Measurements from ENCODE around the gene MRPS9. TPM values are rescaled to one million over a fixed set of nuclear protein-coding genes. Genes with fewer than 3 reads are reported as not detected.

The MRPS9 gene
- polyA plus RNA-seq, 3 donors from 2014 or later, result 17.1 to 32.0 (median 20.2) TPM

- H3K4me3 Mint-ChIP-seq, result no peak overlapping the region
- peaks cover 0 to 4% of the 10 kb centered on the region in 2 donors for H3K4me1 Mint-ChIP-seq
- DNase-seq, result no peak
- no peaks in the 10 kb centered on the region for H3K36me3 Mint-ChIP-seq
- H3K27ac Mint-ChIP-seq, result no peak overlapping the region
- H3K9me3 Mint-ChIP-seq, result no peaks in the 10 kb centered on the region
- H3K27me3 Mint-ChIP-seq (ENCODE audit: low read depth in 3 of 3), result peaks cover 4 to 8% (median 5%) of the 10 kb centered on the region in 3 donors
These were observed 100.8 kb downstream of the MRPS9 start for GRCh38 chr2:105138643-105139042.

- Mint-ChIP-seq H3K4me3 (no peak overlapping the region), H3K36me3 (no peaks in the 10 kb centered on the region), H3K4me1 (peaks cover 4 to 8% of the 10 kb centered on the region in 2 donors), H3K27ac (no peak overlapping the region), H3K27me3 (ENCODE audit: low read depth in 3 of 3) (peaks cover 4 to 8% (median 8%) of the 10 kb centered on the region in 3 donors), H3K9me3 (no peaks in the 10 kb centered on the region)
- DNase-seq, result no peak
These were observed 101.8 kb downstream of the MRPS9 start for GRCh38 chr2:105139556-105140239.

DNA sequence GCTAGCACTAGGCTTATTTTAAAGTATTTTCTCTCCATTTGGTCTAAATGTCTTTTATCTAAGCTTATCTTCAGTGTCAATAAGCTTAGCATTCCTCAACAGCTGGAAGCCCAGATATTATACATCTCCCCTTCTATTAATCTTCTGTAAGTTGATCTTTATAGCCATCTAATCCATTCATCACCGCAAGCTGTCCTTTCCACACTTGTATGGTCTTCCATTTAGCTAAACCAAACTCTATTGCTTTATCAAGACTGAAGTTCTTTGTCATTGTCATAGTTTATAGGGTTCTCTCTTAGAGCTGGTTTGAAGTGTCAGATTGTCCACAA, 102.3 kb downstream of the MRPS9 start:
- Mint-ChIP-seq H3K27ac (no peak overlapping the region), H3K4me3 (no peak overlapping the region), H3K27me3 (ENCODE audit: low read depth in 3 of 3) (peaks cover 4 to 10% (median 8%) of the 10 kb centered on the region in 3 donors), H3K9me3 (no peaks in the 10 kb centered on the region), H3K4me1 (peaks cover 8 to 11% of the 10 kb centered on the region in 2 donors), H3K36me3 (no peaks in the 10 kb centered on the region)
- no peak for DNase-seq

DNA sequence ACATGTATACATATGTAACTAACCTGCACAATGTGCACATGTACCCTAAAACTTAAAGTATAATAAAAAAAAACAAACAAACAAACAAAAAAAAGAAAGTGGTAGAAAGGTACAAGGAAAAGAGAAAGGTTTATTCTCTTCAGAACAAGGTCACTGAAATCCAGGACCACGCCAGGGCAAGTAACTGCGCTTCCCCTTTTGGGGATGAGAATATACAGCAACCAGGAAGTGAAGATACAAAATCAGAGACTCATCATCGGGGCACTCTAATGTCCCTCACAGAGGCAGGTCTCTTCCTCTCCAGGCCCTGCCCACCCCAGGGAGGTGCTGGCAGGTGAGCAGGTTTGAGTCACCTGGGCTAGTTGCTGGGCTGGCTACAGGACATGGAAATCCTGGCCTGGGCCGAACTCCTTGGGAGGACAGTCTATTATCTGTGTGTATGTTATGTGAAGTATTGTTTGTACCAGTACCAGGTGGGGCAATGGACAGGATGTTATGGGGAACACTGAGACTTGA, 103.3 kb downstream of the MRPS9 start:
- Mint-ChIP-seq H3K4me3 (peak overlapping the region in 2 of 5 donors; percentile 22 to 30), H3K9me3 (no peaks in the 10 kb centered on the region), H3K27me3 (ENCODE audit: low read depth in 3 of 3) (peaks cover 8 to 11% (median 10%) of the 10 kb centered on the region in 3 donors), H3K4me1 (peaks cover 8 to 11% of the 10 kb centered on the region in 2 donors), H3K27ac (peak overlapping the region in 1 of 6 donors; percentile 17), H3K36me3 (no peaks in the 10 kb centered on the region)
- DNase-seq, result no peak

GRCh38 chr2:105142239-105142638, 104.4 kb downstream of the MRPS9 start:
- Mint-ChIP-seq H3K4me1 (peaks cover 8 to 11% of the 10 kb centered on the region in 2 donors), H3K27me3 (ENCODE audit: low read depth in 3 of 3) (peaks cover 10 to 11% (median 10%) of the 10 kb centered on the region in 3 donors), H3K9me3 (no peaks in the 10 kb centered on the region), H3K27ac (no peak overlapping the region), H3K36me3 (no peaks in the 10 kb centered on the region), H3K4me3 (peak overlapping the region in 2 of 5 donors; percentile 12 to 64)
- DNase-seq, result no peak

DNA sequence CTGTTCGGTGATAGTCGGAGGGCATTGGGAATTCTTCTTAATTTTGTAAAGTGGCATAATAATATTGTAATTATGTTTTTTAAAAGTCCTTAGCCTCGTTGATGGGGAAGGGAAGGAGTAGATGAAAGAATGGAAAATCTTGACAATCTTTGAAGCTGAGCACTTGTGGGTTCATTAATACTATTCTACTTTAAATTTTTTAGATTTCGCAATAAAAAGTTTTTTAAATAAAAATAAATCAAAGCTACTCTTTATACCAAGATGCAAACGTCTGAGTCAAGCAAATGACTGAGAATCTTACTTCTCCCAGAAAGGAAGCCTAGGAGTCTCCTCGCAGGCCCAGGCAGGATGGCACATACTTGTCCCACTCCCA, 105.2 kb downstream of the MRPS9 start:
- Mint-ChIP-seq H3K27me3 (ENCODE audit: low read depth in 3 of 3) (peaks cover 10 to 11% (median 10%) of the 10 kb centered on the region in 3 donors), H3K4me3 (peak overlapping the region; percentile 67 to 82 (median 75)), H3K36me3 (no peaks in the 10 kb centered on the region), H3K9me3 (no peaks in the 10 kb centered on the region), H3K4me1 (peaks cover 8 to 11% of the 10 kb centered on the region in 2 donors), H3K27ac (no peak overlapping the region)
- DNase-seq, result no peak

DNA sequence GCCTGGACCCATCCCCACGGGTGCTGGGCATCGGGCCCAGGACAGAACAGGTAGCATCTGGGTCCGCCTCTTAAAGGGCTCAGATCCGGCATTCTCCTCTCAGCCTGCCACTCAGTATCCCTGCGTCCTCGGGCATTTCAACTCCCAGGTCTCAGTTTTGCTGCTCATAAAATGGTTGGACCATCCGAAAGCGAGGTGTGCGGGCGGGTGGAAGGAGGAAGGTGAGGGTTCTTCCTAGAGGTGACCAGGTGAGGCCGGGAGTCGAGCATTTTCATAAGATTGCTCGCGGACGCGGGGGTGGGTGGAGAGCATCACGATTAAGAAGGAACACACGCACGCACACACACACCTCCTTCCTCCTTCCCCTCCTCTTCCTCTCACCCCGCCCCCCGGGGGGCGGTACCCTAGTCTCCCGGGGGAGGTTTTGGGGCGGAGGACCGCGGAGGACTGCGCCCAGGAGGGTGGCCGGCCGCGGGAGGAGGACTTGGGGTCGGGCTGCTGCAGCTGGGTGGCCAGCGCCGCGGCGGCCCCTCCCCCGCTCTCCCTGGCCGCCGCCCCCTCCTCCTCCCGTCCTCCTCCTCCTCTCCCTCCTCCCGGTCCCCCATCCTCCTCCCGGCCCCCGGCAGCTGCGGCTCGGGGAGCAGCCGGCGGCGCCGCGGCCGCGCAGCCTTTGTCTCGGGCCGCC, 105.7 kb downstream of the MRPS9 start:
- H3K4me3 Mint-ChIP-seq, result peak overlapping the region; percentile 67 to 82 (median 75)
- H3K9me3 Mint-ChIP-seq, result no peaks in the 10 kb centered on the region
- DNase-seq, result peak in 2 of 3 donors; percentile 4 to 35
- H3K27ac Mint-ChIP-seq, result no peak overlapping the region
- peaks cover 10 to 11% (median 10%) of the 10 kb centered on the region in 3 donors for H3K27me3 Mint-ChIP-seq (ENCODE audit: low read depth in 3 of 3)
- no peaks in the 10 kb centered on the region for H3K36me3 Mint-ChIP-seq
- peaks cover 8 to 11% of the 10 kb centered on the region in 2 donors for H3K4me1 Mint-ChIP-seq

DNA sequence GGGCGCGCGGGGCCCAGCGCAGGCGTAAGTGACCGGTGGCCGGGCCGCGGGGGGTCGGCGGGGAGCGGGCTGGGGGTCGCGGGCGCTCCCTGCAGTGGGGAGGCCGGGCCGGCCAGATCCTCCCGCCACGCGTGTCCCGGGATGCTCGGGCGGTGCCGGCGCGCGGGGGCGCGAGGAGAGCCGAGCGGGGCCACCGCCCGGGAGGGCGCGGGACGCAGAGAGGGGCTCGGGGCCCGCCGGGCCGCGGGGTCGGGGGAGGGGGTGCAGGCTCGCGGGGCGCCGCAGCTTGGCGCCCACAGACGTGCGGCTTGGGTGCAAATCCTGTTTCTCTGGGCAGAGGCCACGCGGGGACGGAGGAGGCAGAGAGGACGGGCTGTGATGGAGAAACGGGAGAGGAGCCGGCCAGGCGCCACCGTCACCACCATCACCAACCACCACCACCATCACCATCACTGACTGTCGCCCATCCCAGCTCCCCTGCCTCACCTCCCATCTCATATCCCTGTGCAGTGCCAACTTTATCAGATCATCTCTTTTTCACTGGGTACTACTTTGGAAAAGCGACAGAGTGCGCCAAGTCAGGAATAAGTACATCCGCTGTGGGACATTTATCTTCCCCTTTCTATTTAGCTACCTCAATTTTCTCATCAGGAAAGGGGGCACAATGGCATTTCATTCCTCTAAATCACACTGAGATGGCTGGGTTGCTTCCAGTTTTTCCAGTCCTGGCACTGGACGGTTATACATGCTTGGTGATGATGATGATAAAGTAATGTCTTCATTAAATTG, 106.5 kb downstream of the MRPS9 start:
- Mint-ChIP-seq H3K4me1 (peaks cover 8 to 11% of the 10 kb centered on the region in 2 donors), H3K27me3 (ENCODE audit: low read depth in 3 of 3) (peaks cover 10 to 11% (median 10%) of the 10 kb centered on the region in 3 donors), H3K36me3 (no peaks in the 10 kb centered on the region), H3K4me3 (peak overlapping the region; percentile 70 to 93 (median 84)), H3K9me3 (no peaks in the 10 kb centered on the region), H3K27ac (peak overlapping the region in 2 of 6 donors; percentile 37 to 87)
- DNase-seq, result no peak

DNA sequence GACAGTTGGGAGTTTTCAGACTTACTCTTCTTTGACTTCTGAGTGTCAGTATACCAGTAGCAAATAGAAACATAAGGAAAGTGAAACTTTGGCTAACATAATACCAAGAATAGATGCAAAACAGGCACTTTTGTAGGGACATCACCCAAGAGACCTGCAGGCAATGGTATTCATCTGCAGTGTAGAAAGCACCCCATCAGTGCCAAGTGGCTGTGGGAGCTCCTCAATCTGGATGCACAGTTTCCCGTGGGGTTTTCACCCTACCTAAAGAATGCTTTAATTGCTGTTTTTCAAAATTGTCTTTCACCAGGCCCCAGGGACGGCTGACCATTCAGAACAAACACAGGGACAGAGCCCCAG, 107.1 kb downstream of the MRPS9 start:
- H3K27me3 Mint-ChIP-seq (ENCODE audit: low read depth in 3 of 3), result peaks cover 10 to 11% (median 10%) of the 10 kb centered on the region in 3 donors
- H3K9me3 Mint-ChIP-seq, result no peaks in the 10 kb centered on the region
- H3K4me1 Mint-ChIP-seq, result peaks cover 8 to 11% of the 10 kb centered on the region in 2 donors
- peak overlapping the region; percentile 70 to 93 (median 84) for H3K4me3 Mint-ChIP-seq
- no peak for DNase-seq
- no peaks in the 10 kb centered on the region for H3K36me3 Mint-ChIP-seq
- H3K27ac Mint-ChIP-seq, result no peak overlapping the region

DNA sequence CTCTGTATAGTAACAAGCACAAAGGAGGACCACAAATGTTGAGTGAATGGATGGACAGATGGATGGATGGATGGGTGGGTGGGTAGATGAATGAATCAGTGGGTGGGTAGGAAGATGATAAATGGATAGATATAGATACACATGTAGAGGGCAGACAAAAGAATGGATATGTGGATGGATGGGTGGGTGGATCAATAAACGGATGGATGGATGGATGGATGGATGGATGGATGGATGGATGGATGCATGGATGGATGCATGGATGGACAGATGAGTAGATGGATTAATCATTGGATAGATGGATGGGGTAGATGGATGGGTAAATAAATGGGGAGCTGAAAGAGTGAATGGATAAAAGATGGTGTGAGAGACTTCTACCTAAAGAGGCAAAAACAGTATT, 111.4 kb downstream of the MRPS9 start:
- Mint-ChIP-seq H3K4me1 (peaks cover 6 to 8% of the 10 kb centered on the region in 2 donors), H3K9me3 (no peaks in the 10 kb centered on the region), H3K27ac (no peak overlapping the region), H3K36me3 (no peaks in the 10 kb centered on the region), H3K4me3 (no peak overlapping the region), H3K27me3 (ENCODE audit: low read depth in 3 of 3) (peaks cover 4 to 10% (median 7%) of the 10 kb centered on the region in 3 donors)
- no peak for DNase-seq

Other genes starting within 250 kb of the MRPS9 start
- not detected for gene POU3F3, start 184.0 kb upstream of the MRPS9 start, polyA plus RNA-seq
- gene GPR45, start 203.7 kb downstream of the MRPS9 start, polyA plus RNA-seq, result not detected